Measurements from ENCODE around the gene ECE2. TPM values are rescaled to one million over a fixed set of nuclear protein-coding genes. Genes with fewer than 3 reads are reported as not detected.

ECE2 gene
- total RNA-seq, 2 experiments from 2014 or later: not detected

- no peaks in the 10 kb centered on the region for H3K9me3 ChIP-seq (ENCODE audit: control insufficient read depth in 1 of 2, insufficient read depth in 1 of 2, low read length in 2 of 2)
- Mint-ChIP-seq H3K4me1 (ENCODE audit: low read depth) (peaks cover 3% of the 10 kb centered on the region), H3K4me3 (no peak overlapping the region), H3K9me3 (no peaks in the 10 kb centered on the region), H3K27ac (no peak overlapping the region), H3K36me3 (ENCODE audit: low read depth) (peaks cover 87% of the 10 kb centered on the region), H3K27me3 (no peaks in the 10 kb centered on the region)
- H3K4me1 ChIP-seq (ENCODE audit: insufficient read depth, low read length): peaks cover 3% of the 10 kb centered on the region
- peaks cover 81% of the 10 kb centered on the region for H3K36me3 ChIP-seq (ENCODE audit: insufficient read depth, low read length)
- no peak overlapping the region for H3K27ac ChIP-seq (ENCODE audit: low read depth in 1 of 2, low read length in 2 of 2)
- intact Hi-C loops (cut with DNase I, micrococcal nuclease): no loop called here
- no peak overlapping the region for H3K4me3 ChIP-seq (ENCODE audit: low read length)
- DNase-seq: peak in 3 of 14 experiments; percentile 10 to 22 (median 16)
- ATAC-seq (ENCODE audit: poor library complexity): peak; percentile 58
- ChIA-PET CTCF (interaction anchor here (0.6 to 1.5 kb wide), 2 partner anchors 15 to 83 kb away, joined by 3 to 4 read pairs; no protein-coding TSS in a partner anchor), POLR2A (no interaction called here)
- no peaks in the 10 kb centered on the region for H3K27me3 ChIP-seq (ENCODE audit: control insufficient read depth in 1 of 2, insufficient read depth in 2 of 2, low read length in 2 of 2)
- no peak for TF ChIP-seq CTCF (IDR thresholded peaks at IDR 0.05)
These were observed 29.8 kb downstream of the ECE2 start for GRCh38 chr3:184305577-184305976.

GRCh38 chr3:184306341-184306972 is 30.6 kb downstream of the ECE2 start:
- TF ChIP-seq CTCF (IDR thresholded peaks at IDR 0.05): no peak
- H3K4me1 Mint-ChIP-seq (ENCODE audit: low read depth): no peaks in the 10 kb centered on the region
- ATAC-seq (ENCODE audit: poor library complexity): no peak
- no peaks in the 10 kb centered on the region for H3K27me3 Mint-ChIP-seq
- Histone ChIP-seq H3K4me1 (ENCODE audit: insufficient read depth, low read length) (no peaks in the 10 kb centered on the region), H3K27me3 (ENCODE audit: control insufficient read depth in 1 of 2, insufficient read depth in 2 of 2, low read length in 2 of 2) (no peaks in the 10 kb centered on the region), H3K27ac (ENCODE audit: low read depth in 1 of 2, low read length in 2 of 2) (no peak overlapping the region), H3K36me3 (ENCODE audit: insufficient read depth, low read length) (peaks cover 73% of the 10 kb centered on the region), H3K9me3 (ENCODE audit: control insufficient read depth in 1 of 2, insufficient read depth in 1 of 2, low read length in 2 of 2) (no peaks in the 10 kb centered on the region), H3K4me3 (ENCODE audit: low read length) (no peak overlapping the region)
- peaks cover 81% of the 10 kb centered on the region for H3K36me3 Mint-ChIP-seq (ENCODE audit: low read depth)
- no peak overlapping the region for H3K27ac Mint-ChIP-seq
- no peak overlapping the region for H3K4me3 Mint-ChIP-seq
- H3K9me3 Mint-ChIP-seq: no peaks in the 10 kb centered on the region
- intact Hi-C loops (cut with DNase I, micrococcal nuclease): no loop called here
- POLR2A ChIA-PET: no interaction called here
- DNase-seq: no peak
- CTCF ChIA-PET: no interaction called here

GRCh38 chr3:184307915-184308314 is 32.1 kb downstream of the ECE2 start:
- no peaks in the 10 kb centered on the region for H3K4me1 ChIP-seq (ENCODE audit: insufficient read depth, low read length)
- no peaks in the 10 kb centered on the region for H3K9me3 Mint-ChIP-seq
- H3K36me3 Mint-ChIP-seq (ENCODE audit: low read depth): peaks cover 67% of the 10 kb centered on the region
- POLR2A ChIA-PET: no interaction called here
- peaks cover 59% of the 10 kb centered on the region for H3K36me3 ChIP-seq (ENCODE audit: insufficient read depth, low read length)
- H3K27ac ChIP-seq (ENCODE audit: low read depth in 1 of 2, low read length in 2 of 2): no peak overlapping the region
- H3K4me1 Mint-ChIP-seq (ENCODE audit: low read depth): no peaks in the 10 kb centered on the region
- no peak for DNase-seq
- H3K4me3 ChIP-seq (ENCODE audit: low read length): no peak overlapping the region
- no peaks in the 10 kb centered on the region for H3K9me3 ChIP-seq (ENCODE audit: control insufficient read depth in 1 of 2, insufficient read depth in 1 of 2, low read length in 2 of 2)
- no peak for TF ChIP-seq CTCF (IDR thresholded peaks at IDR 0.05)
- intact Hi-C loops (cut with DNase I, micrococcal nuclease): no loop called here
- H3K4me3 Mint-ChIP-seq: no peak overlapping the region
- H3K27me3 ChIP-seq (ENCODE audit: control insufficient read depth in 1 of 2, insufficient read depth in 2 of 2, low read length in 2 of 2): no peaks in the 10 kb centered on the region
- no peak overlapping the region for H3K27ac Mint-ChIP-seq
- ATAC-seq (ENCODE audit: poor library complexity): no peak
- H3K27me3 Mint-ChIP-seq: no peaks in the 10 kb centered on the region
- CTCF ChIA-PET: no interaction called here
